Measurements from ENCODE around the gene CCDC74A.
"Not testable (repeated sequence)": the region's sequence is repeated elsewhere in the genome, so short reads cannot be mapped to it uniquely, and the experiment has no call there.

Gene CCDC74A

GRCh38 chr2:131521961-131522781 lies 5.5 kb upstream of the CCDC74A start:
- TF ChIP-seq CTCF (IDR thresholded peaks at IDR 0.05; ENCODE audit: control insufficient read depth, insufficient read depth, low read depth, low read length, missing control alignments) = no peak

DNA sequence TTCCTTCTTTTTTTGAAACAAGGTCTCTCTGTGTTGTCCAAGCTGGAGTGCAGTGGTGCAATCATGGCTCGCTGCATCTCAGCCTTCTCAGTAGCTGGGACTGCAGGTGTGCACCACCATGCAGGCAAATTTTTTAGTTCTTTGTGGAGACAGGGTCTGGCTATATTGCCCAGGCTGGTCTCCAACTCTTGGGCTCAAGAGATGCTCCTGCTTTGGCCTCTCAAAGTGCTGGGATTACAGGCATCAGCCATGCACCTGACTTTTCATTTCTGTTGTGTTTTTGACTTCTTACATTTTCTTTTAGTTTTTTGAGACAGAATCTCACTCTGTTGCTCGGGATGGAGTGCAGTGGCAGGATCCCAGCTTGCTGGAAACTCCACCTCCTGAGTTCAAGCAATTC lies 2.4 kb upstream of the CCDC74A start:
- not testable (repeated sequence) for DNase-seq (ENCODE audit: low read depth); H3K4me3 ChIP-seq (ENCODE audit: control insufficient read depth, low read depth, low read length)

More at GRCh38 chr2:131521961-131522781, 5.5 kb upstream of the CCDC74A start:
- no peak overlapping the region for H3K4me3 ChIP-seq (ENCODE audit: control insufficient read depth, low read depth, low read length)
- no peak for DNase-seq (ENCODE audit: low read depth)

GRCh38 chr2:131528981-131529863 lies 1.5 kb downstream of the CCDC74A start:
- DNase-seq (ENCODE audit: low read depth); H3K4me3 ChIP-seq (ENCODE audit: control insufficient read depth, low read depth, low read length): not testable (repeated sequence)

GRCh38 chr2:131529864-131530445 lies 2.3 kb downstream of the CCDC74A start:
- H3K4me3 ChIP-seq (ENCODE audit: control insufficient read depth, low read depth, low read length); DNase-seq (ENCODE audit: low read depth): not testable (repeated sequence)

DNA sequence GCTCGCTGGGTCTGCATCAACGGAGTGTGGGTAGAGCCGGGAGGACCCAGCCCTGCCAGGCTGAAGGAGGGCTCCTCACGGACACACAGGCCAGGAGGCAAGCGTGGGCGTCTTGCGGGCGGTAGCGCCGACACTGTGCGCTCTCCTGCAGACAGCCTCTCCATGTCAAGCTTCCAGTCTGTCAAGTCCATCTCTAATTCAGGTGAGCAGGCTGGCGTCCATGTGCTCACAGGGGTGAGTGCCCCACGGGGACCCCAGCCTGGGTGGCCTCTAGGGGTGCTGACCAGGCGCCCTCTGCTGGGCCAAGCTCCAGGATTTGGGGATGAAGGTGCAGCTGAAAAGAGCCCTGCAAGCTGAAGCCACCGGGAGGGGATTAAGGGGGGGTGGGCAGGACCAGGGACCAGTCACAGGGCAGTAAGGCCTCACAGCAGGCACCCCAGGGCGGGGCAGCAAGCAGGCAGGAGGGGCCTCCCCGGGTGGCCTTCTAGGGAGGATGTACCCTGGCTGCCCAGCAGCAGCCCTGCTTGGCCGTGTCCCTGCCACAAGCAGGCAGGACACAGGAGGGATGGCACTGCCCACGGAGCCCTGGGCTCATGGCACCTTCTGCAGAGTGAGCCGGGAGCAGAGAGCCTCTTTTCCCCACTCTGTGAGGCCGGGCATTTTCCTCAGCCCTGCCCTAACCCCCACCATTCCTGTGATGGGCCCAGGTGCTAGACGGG lies 3.1 kb downstream of the CCDC74A start:
- not testable (repeated sequence) for H3K4me3 ChIP-seq (ENCODE audit: control insufficient read depth, low read depth, low read length); DNase-seq (ENCODE audit: low read depth)

GRCh38 chr2:131531547-131532185 lies 4.0 kb downstream of the CCDC74A start:
- not testable (repeated sequence) for DNase-seq (ENCODE audit: low read depth); H3K4me3 ChIP-seq (ENCODE audit: control insufficient read depth, low read depth, low read length)

DNA sequence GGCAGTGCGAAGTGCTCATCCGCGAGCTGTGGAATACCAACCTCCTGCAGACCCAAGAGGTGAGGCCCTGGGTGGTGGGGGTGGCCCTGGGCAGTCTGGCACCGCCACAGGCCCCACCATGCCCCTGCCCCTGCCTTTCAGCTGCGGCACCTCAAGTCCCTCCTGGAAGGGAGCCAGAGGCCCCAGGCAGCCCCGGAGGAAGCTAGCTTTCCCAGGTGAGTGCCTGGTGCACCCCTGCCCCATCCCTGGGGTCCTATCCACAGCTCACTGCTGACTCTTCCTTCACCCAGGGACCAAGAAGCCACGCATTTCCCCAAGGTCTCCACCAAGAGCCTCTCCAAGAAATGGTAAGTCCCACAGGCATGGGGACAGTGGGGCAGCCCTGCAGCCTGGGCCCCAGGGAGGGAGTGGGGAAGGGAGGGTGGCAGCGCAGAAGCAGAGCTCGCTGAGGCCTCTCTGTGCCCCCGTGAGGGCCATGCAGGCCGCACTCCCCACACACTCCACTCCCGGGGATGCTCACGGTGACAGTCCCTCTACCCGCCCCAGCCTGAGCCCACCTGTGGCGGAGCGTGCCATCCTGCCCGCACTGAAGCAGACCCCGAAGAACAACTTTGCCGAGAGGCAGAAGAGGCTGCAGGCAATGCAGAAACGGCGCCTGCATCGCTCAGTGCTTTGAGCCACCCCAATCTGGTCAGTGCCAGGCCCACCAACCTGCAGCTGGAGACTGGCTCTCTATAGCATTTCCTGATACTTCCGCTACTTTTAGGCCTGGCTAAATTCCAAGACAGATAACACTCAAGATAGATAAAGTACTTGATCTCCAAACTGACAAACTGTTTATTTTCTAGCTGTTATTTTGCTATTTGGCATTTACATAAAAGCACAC lies 5.3 kb downstream of the CCDC74A start:
- not testable (repeated sequence) for DNase-seq (ENCODE audit: low read depth); H3K4me3 ChIP-seq (ENCODE audit: control insufficient read depth, low read depth, low read length)

DNA sequence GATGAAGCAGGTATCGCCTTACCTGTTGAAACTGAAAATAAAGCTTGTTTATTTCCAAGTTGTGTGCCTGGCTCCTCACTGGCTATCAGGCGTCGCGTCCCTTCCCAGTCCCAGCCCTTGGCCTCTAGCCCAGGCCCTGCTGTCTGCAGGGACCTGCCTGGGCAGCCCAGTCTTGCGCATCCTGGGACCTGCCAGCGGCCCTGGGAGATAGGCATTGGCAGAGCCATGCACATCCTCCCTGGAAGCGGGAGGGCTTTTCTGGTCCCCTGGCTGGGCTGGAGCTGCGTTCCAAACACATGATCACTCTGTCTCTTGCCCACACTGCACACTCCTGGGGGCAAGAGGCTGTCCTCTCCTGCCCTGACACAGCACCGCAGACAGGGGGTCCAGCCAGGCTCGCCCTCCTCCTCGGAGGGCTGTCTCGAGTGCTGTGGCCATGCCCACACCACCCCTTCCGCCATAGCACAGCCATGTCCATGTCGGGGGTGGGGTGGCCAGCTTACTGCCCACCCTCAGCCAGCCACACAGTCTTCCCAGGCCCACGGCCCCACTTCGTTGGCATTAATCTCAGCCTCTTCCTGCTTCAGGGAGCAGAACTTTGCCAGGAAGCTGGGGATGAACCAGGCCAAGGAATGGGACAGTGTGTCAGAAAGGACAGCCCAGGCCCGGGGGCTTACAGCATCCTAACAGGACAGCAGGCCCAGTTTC lies 6.1 kb downstream of the CCDC74A start:
- DNase-seq (ENCODE audit: low read depth); H3K4me3 ChIP-seq (ENCODE audit: control insufficient read depth, low read depth, low read length): not testable (repeated sequence)

- H3K4me3 ChIP-seq (ENCODE audit: control insufficient read depth, low read depth, low read length); DNase-seq (ENCODE audit: low read depth): not testable (repeated sequence)
Observed at GRCh38 chr2:131534317-131534672, 6.6 kb downstream of the CCDC74A start.

DNA sequence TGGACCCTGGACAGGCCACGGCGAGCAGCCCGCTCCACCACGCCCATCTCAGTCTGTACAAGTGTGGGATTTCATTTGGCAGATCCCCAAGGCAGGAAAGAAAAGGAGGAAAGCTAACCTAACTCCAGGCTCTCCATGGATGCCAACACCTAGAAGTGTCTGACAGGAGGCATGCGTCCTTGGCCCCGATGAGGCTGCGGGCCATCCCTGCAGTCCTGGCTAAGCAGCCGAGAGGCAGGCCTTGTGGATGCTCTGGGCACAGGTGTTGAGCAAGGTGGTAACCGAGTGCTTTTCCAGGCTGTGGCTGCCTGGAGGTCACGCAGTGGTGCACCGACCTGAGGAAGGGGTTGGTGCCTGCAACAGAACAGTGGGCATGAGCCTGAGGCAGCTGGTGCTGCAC lies 7.3 kb downstream of the CCDC74A start:
- not testable (repeated sequence) for DNase-seq (ENCODE audit: low read depth); H3K4me3 ChIP-seq (ENCODE audit: control insufficient read depth, low read depth, low read length)
